LHCN-M2 (cell line): Measurements from ENCODE around the gene TPCN1. TPM values are rescaled to one million over a fixed set of nuclear protein-coding genes. Genes with fewer than 3 reads are reported as not detected.

Experiments used
- DNase-seq: peaks from one replicate; pipeline ENCODE4 v3.0.0-alpha.2; 2012; ENCODE audit warnings: low read depth
- total RNA-seq: library from RNA; depleted of rRNA; stranded (reverse); fragments of >200 nt; gene quantifications from 2 replicates; pipeline ENCODE4 v1.2.3, GENCODE V29; 2014

TPCN1 gene
- total RNA-seq, 1 experiment from 2014 or later: 21.4 TPM

DNA sequence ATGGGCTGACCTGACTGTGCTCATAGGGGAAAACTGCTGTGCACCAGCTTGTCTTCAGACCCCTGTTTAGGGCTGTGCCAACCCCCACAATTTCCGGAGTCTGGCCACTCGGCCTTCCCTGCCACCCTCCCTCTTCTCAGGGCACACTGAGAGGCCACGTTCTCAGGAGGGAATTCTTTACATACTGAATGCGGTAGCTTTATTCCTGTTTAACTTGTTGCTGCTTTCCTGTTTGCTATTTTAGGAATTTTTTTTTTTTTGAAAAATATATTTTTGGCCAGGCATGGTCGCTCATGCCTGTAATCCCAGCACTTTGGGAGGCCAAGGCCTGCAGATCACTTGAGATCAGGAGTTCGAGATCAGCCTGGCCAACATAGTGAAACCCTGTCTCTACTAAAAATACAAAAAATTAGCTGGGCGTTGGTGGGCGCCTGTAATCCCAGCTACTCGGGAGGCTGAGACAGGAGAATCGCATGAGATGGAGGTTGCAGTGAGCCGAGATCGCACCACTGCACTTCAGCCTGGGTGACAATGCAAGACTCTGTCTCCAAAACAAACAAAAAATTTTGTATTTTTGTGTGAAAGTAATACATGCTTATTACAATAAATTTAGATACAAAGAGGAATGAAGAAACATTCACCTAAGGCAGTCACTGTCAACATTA is 39.5 kb downstream of the TPCN1 start:
- DNase-seq: no peak

- DNase-seq: peak; percentile 56
Measured at GRCh38 chr12:113261847-113262470, 40.7 kb downstream of the TPCN1 start.

- no peak for DNase-seq
Measured at GRCh38 chr12:113262710-113263109, 41.4 kb downstream of the TPCN1 start.

- no peak for DNase-seq
Measured at GRCh38 chr12:113263431-113263963, 42.2 kb downstream of the TPCN1 start.

GRCh38 chr12:113266106-113266895 is 45.0 kb downstream of the TPCN1 start:
- no peak for DNase-seq

DNA sequence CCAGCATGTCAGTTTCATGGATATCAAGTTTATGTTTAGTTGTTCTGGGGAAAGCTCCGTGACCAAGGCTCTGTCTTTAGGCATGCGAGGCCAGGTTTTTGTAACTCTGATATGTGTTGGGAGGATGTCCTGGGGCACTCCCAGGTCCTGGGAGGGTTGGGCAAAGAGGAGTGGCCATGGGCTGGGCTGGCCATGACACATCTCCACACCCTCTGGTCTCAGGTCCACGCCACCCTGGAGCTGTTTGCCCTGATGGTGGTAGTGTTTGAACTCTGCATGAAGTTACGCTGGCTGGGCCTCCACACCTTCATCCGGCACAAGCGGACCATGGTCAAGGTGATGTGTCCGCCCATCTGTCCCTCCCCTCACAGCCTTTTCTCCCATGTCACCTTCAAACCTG is 46.4 kb downstream of the TPCN1 start:
- no peak for DNase-seq

DNA sequence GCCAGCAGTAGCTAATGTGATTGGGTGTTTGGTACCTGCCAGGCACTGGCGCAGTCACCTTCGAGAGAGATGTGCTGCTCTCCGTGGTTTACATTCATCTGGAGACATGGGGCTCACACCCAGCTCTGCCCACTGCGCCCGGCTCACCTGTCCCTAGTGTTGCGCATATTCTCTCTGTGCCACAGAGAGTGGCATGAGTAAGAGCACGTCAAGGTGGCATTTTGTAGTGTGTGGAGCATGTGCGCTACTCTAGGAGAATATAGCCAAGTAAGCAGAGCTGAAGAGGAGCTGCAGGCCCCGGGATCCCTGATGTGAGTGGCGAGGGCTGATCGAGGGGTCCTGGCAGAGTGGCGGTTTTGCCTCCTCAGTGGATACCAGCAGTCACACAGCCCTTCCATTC is 46.9 kb downstream of the TPCN1 start:
- DNase-seq: no peak

DNA sequence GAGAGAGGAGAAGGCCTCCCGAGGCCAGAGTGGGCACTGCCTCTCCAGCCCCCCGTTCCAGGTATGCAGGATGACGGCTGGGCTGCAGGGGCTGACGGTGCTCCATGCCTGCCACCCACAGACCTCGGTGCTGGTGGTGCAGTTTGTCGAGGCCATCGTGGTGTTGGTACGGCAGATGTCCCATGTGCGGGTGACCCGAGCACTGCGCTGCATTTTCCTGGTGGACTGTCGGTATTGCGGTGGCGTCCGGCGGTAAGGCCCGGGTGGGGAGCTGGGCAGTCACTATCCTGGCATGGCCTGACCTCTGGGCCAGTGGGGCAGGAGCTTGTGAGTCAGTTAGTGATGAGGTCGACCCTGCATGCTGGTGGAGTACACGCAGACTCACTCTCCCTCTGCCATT is 47.4 kb downstream of the TPCN1 start:
- DNase-seq: no peak

GRCh38 chr12:113269257-113269943 is 48.1 kb downstream of the TPCN1 start:
- DNase-seq: no peak

DNA sequence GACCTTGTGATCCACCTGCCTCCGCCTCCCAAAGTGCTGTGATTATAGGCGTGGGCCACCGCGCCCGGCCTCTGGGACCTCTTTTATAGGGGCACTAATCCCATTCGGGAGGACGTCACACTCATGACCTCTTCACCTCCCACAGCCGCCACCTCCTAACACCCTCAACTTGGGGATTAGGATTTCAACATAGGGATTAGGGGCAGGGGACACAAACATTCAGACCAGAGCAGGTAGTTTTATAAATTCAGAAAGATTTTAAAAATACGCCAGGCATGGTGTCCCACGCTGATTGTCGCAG is 49.4 kb downstream of the TPCN1 start:
- no peak for DNase-seq

GRCh38 chr12:113271466-113271852 is 50.2 kb downstream of the TPCN1 start:
- no peak for DNase-seq

DNA sequence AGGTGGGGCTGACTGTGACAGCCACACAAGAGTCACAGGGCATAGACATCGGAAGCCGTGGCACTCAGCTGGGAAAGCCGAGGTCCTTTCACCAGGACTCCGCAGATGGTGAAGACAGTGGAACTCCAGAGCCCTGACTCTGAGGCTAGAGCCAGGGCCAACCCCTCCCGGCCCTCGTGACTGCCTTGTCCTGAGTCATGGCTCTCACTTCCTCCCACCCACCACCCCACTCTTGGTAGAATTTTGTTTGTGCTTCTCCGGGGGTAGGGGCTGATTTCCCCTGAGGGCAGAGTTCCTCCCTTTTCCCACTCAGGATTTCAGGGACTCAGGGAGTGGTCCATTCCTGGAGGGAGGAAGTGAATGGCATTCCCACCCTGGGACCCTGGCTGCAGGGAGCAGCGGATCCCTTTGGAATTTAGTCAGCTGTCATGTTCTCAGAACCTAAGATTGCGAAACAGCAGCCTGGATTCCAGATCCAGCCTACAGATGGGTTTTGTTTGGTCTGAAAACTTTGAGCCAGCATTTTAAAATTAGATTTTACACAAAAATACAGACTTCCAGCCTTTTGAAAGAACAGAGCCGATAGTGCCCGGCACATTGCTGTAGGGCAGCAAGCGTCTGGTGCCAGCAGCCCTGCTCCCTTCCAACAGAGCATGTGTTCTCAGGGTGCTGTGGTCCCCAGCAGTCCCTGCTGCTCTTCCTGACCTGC is 50.7 kb downstream of the TPCN1 start:
- DNase-seq: peak; percentile 91

- peak; percentile 22 for DNase-seq
Measured at GRCh38 chr12:113273053-113273725, 51.9 kb downstream of the TPCN1 start.

DNA sequence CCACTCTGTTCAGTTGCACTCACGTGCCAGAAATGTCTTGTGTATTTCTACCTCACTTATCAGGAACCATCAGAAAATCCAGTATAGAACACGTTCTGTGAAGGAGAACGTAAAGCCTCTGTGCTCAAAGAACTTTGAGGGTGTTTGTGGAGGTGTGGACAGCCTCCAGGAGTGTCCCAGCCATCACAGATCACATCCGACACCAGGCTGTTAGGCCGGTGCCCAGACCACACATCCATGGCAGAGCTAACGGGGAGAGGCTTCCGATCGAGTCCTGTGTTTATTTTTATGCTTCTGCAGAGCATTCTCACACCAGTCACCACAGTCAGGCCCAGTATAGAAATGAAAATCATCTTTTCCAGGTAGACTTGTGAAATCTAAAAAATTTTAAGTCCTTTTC is 53.6 kb downstream of the TPCN1 start:
- DNase-seq: no peak

- DNase-seq: no peak
Measured at GRCh38 chr12:113276306-113276705, 55.0 kb downstream of the TPCN1 start.

DNA sequence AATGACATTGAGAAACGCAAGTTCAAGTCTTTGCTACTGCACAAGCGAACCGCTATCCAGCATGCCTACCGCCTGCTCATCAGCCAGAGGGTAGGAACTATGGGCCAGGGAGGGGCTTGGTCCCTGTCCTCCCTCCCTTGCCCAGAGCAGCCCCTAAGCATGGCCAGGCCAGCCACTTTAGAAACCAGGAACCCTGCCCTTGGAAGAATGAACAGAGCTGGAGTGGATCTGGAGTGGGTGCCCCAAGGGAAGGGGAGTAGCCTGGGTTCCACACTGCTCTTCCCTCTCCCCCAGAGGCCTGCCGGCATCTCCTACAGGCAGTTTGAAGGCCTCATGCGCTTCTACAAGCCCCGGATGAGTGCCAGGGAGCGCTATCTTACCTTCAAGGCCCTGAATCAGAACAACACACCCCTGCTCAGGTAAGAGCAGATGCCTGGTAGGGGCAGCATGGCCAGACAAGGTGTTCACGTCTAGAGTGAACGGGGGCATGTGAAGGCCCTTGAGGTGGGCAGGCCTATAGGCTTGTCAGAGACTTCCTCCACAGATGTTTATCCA is 55.8 kb downstream of the TPCN1 start:
- no peak for DNase-seq

DNA sequence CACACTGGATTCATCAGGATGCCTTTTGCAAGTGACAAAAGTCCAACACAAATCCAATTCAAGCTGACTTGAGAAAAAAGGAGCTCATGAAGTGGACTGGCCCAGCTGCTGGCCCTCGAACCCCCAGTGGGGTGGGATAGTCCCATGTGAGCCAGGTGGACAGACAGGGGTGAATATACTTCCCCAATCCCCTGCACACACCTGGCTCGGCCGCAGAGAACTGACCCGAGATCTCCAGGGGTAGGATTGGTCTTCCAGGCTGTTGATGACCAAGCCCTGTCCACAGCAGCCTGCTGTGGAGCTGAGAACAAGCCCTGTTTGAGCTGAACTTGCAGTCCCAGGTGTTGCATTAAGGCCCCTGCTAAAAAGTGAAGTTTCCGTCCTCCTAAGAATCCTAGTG is 56.2 kb downstream of the TPCN1 start:
- no peak for DNase-seq

GRCh38 chr12:113278141-113278540 is 56.9 kb downstream of the TPCN1 start:
- DNase-seq: no peak

DNA sequence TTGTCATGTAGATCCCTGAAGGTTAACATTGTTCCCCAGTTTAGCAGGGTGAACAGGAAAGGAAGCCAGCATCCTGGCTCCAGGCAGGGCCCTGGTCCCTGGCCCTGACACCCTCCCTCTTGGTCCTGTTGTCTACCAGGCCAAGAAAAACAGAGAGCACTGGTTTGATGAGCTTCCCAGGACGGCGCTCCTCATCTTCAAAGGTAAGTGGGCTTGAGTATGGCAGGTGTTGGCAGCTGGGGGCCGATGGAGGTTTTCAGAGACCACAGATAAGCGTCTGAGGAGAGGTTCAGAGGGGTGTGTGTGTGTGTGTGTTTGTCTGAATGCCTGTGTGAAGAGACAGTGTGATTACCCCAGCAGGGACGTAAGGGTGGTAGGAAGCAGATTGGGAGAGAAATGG is 57.4 kb downstream of the TPCN1 start:
- DNase-seq: no peak

DNA sequence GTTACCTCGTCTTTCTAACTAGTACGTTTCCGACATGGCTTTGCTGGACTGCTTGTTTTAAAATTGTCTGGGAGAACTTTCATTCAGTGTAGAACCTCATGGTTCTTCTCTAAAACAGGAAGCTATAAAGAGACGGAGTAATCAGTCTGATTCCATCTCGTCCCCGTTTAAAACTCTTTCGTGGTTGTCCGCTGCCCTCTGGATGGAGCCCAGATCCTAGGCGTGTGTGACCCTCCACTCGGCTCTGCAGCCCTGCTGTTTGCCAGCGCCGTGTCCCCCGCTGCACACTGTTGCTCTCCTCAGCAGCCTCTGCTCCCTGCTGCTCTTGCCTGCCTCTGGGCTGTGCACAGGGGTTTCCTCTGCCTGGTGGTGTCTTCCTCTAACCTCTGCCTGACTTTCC is 63.5 kb downstream of the TPCN1 start:
- DNase-seq: no peak
